Measurements from ENCODE around the gene PCSK7.

The PCSK7 gene

GRCh38 chr11:117189191-117189940, 42.5 kb downstream of the PCSK7 start:
- TF ChIP-seq CTCF (IDR thresholded peaks at IDR 0.05; ENCODE audit: insufficient read depth, low read depth, low read length, missing control alignments): no peak
- DNase-seq (ENCODE audit: low read depth): peak; percentile 79
- H3K4me3 ChIP-seq (ENCODE audit: low read depth, low read length): peak overlapping the region; percentile 28

GRCh38 chr11:117188620-117189081, 43.2 kb downstream of the PCSK7 start:
- no peak for DNase-seq (ENCODE audit: low read depth)
- H3K4me3 ChIP-seq (ENCODE audit: low read depth, low read length): no peak overlapping the region
- no peak for TF ChIP-seq CTCF (IDR thresholded peaks at IDR 0.05; ENCODE audit: insufficient read depth, low read depth, low read length, missing control alignments)

GRCh38 chr11:117187799-117188481, 43.9 kb downstream of the PCSK7 start:
- TF ChIP-seq CTCF (IDR thresholded peaks at IDR 0.05; ENCODE audit: insufficient read depth, low read depth, low read length, missing control alignments): no peak
- DNase-seq (ENCODE audit: low read depth): no peak
- H3K4me3 ChIP-seq (ENCODE audit: low read depth, low read length): no peak overlapping the region

- TF ChIP-seq CTCF (IDR thresholded peaks at IDR 0.05; ENCODE audit: insufficient read depth, low read depth, low read length, missing control alignments): no peak
- H3K4me3 ChIP-seq (ENCODE audit: low read depth, low read length): no peak overlapping the region
- no peak for DNase-seq (ENCODE audit: low read depth)
Measured at GRCh38 chr11:117187428-117187798, 44.5 kb downstream of the PCSK7 start.

- DNase-seq (ENCODE audit: low read depth): no peak
- no peak for TF ChIP-seq CTCF (IDR thresholded peaks at IDR 0.05; ENCODE audit: insufficient read depth, low read depth, low read length, missing control alignments)
- H3K4me3 ChIP-seq (ENCODE audit: low read depth, low read length): no peak overlapping the region
Measured at GRCh38 chr11:117187007-117187406, 44.9 kb downstream of the PCSK7 start.

- H3K4me3 ChIP-seq (ENCODE audit: low read depth, low read length): no peak overlapping the region
- no peak for TF ChIP-seq CTCF (IDR thresholded peaks at IDR 0.05; ENCODE audit: insufficient read depth, low read depth, low read length, missing control alignments)
Measured at GRCh38 chr11:117186431-117186761, 45.5 kb downstream of the PCSK7 start.

More at GRCh38 chr11:117186431-117186761, 45.5 kb downstream of the PCSK7 start:
- no peak for DNase-seq (ENCODE audit: low read depth)

All from GM12865 (cell line).